Nephron progenitor cell (in vitro differentiated cells): Measurements from ENCODE around the gene MRLN.
"Not testable (repeated sequence)": the region's sequence is repeated elsewhere in the genome, so short reads cannot be mapped to it uniquely, and the experiment has no call there.

ENCODE experiments used
- DNase-seq: peaks from one replicate; pipeline ENCODE4 v3.0.0; 2021
- H3K27ac Mint-ChIP-seq: 2 replicates; pipeline ENCODE4 v1.8.0; 2021; ENCODE audit warnings: mild to moderate bottlenecking, moderate library complexity, mixed read lengths
- H3K27me3 Mint-ChIP-seq: 2 replicates; pipeline ENCODE4 v1.8.0; 2021; ENCODE audit warnings: mild to moderate bottlenecking, low read depth, mixed read lengths; ENCODE audit not compliant: poor library complexity
- H3K36me3 Mint-ChIP-seq: 2 replicates; pipeline ENCODE4 v1.8.0; 2021; ENCODE audit warnings: low read depth, mixed read lengths
- H3K4me1 Mint-ChIP-seq: 2 replicates; pipeline ENCODE4 v1.8.0; 2021; ENCODE audit warnings: mixed read lengths
- H3K4me3 Mint-ChIP-seq: 2 replicates; pipeline ENCODE4 v1.8.0; 2021; ENCODE audit warnings: mild to moderate bottlenecking, moderate library complexity, mixed read lengths
- H3K9me3 Mint-ChIP-seq: 2 replicates; pipeline ENCODE4 v1.8.0; 2021; ENCODE audit warnings: mild to moderate bottlenecking, moderate library complexity, mixed read lengths
- CTCF ChIP-seq: fragments of 200-600 bp; sonication (generic); IDR thresholded peaks from 2 replicates; pipeline ENCODE4 v1.5.0; 2021; ENCODE audit warnings: antibody characterized with exemption

Gene MRLN

GRCh38 chr10:59753267-59753666 lies at the start of gene MRLN:
Gene MRLN, minus strand, starts transcription at chr10:59753455.
- TF ChIP-seq CTCF: no peak
- Mint-ChIP-seq H3K4me1 (peaks cover 9% of the 10 kb centered on the region), H3K9me3 (no peaks in the 10 kb centered on the region), H3K27me3 (peaks cover 14% of the 10 kb centered on the region), H3K27ac (no peak within 1 kb of the TSS), H3K36me3 (no peaks in the 10 kb centered on the region), H3K4me3 (no peak within 1 kb of the TSS)
- no peak for DNase-seq

GRCh38 chr10:59801171-59801570 lies 47.9 kb upstream of the MRLN start:
- peaks cover 3% of the 10 kb centered on the region for H3K9me3 Mint-ChIP-seq
- H3K36me3 Mint-ChIP-seq: peaks cover 80% of the 10 kb centered on the region
- TF ChIP-seq CTCF: no peak
- DNase-seq: no peak
- no peaks in the 10 kb centered on the region for H3K27me3 Mint-ChIP-seq
- no peak overlapping the region for H3K27ac Mint-ChIP-seq
- H3K4me3 Mint-ChIP-seq: no peak overlapping the region
- H3K4me1 Mint-ChIP-seq: no peaks in the 10 kb centered on the region

- Mint-ChIP-seq H3K4me3 (no peak overlapping the region), H3K27me3 (no peaks in the 10 kb centered on the region), H3K27ac (peak overlapping the region; percentile 90), H3K36me3 (peaks cover 85% of the 10 kb centered on the region), H3K4me1 (peaks cover 5% of the 10 kb centered on the region), H3K9me3 (peaks cover 3% of the 10 kb centered on the region)
- DNase-seq: no peak
- no peak for TF ChIP-seq CTCF
Observed at GRCh38 chr10:59799421-59799820, 46.2 kb upstream of the MRLN start.

GRCh38 chr10:59793919-59794318 lies 40.7 kb upstream of the MRLN start:
- no peak for DNase-seq
- Mint-ChIP-seq H3K4me3 (no peak overlapping the region), H3K27me3 (no peaks in the 10 kb centered on the region), H3K4me1 (peaks cover 32% of the 10 kb centered on the region), H3K9me3 (peaks cover 3% of the 10 kb centered on the region), H3K36me3 (peaks cover 78% of the 10 kb centered on the region), H3K27ac (peak overlapping the region; percentile 60)
- no peak for TF ChIP-seq CTCF

GRCh38 chr10:59792812-59793211 lies 39.6 kb upstream of the MRLN start:
- Mint-ChIP-seq H3K9me3 (peaks cover 3% of the 10 kb centered on the region), H3K27me3 (no peaks in the 10 kb centered on the region), H3K4me1 (peaks cover 32% of the 10 kb centered on the region), H3K27ac (peak overlapping the region; percentile 97), H3K36me3 (peaks cover 67% of the 10 kb centered on the region), H3K4me3 (no peak overlapping the region)
- no peak for TF ChIP-seq CTCF
- DNase-seq: no peak

- no peak overlapping the region for H3K4me3 Mint-ChIP-seq
- no peaks in the 10 kb centered on the region for H3K27me3 Mint-ChIP-seq
- no peak for TF ChIP-seq CTCF
- H3K4me1 Mint-ChIP-seq: peaks cover 32% of the 10 kb centered on the region
- no peak overlapping the region for H3K27ac Mint-ChIP-seq
- peaks cover 3% of the 10 kb centered on the region for H3K9me3 Mint-ChIP-seq
- peaks cover 55% of the 10 kb centered on the region for H3K36me3 Mint-ChIP-seq
- no peak for DNase-seq
Observed at GRCh38 chr10:59791601-59792000, 38.3 kb upstream of the MRLN start.

GRCh38 chr10:59790080-59790479 lies 36.8 kb upstream of the MRLN start:
- H3K4me1 Mint-ChIP-seq: peaks cover 36% of the 10 kb centered on the region
- H3K27me3 Mint-ChIP-seq, H3K9me3 Mint-ChIP-seq, DNase-seq, H3K4me3 Mint-ChIP-seq, H3K27ac Mint-ChIP-seq: not testable (repeated sequence)
- H3K36me3 Mint-ChIP-seq: peaks cover 40% of the 10 kb centered on the region

- H3K4me3 Mint-ChIP-seq, H3K9me3 Mint-ChIP-seq, H3K27me3 Mint-ChIP-seq, DNase-seq, H3K27ac Mint-ChIP-seq: not testable (repeated sequence)
- Mint-ChIP-seq H3K36me3 (peaks cover 28% of the 10 kb centered on the region), H3K4me1 (peaks cover 26% of the 10 kb centered on the region)
Observed at GRCh38 chr10:59788914-59789313, 35.7 kb upstream of the MRLN start.

GRCh38 chr10:59787032-59787431 lies 33.8 kb upstream of the MRLN start:
- not testable (repeated sequence) for H3K4me3 Mint-ChIP-seq, DNase-seq, H3K27me3 Mint-ChIP-seq, H3K4me1 Mint-ChIP-seq, H3K27ac Mint-ChIP-seq, H3K9me3 Mint-ChIP-seq
- H3K36me3 Mint-ChIP-seq: peaks cover 11% of the 10 kb centered on the region
